Cardiac fibroblast (primary cell): ENCODE measurements around the gene ABO.
"Not testable (repeated sequence)": the region's sequence is repeated elsewhere in the genome, so short reads cannot be mapped to it uniquely, and the experiment has no call there.

ENCODE experiments used
- DNase-seq, 2 donors: peaks; one replicate each; pipeline versions ENCODE4 v3.0.0 to v3.0.0-alpha.2; 2010; ENCODE audit warnings: low read depth in 2 of 2
- H3K4me3 ChIP-seq, 2 donors: replicated peaks in 1 of 2; 1 replicate in 1 of 2; 2 replicates in 1 of 2; pipeline ENCODE4 v1.5.1; 2011; ENCODE audit warnings: low read depth in 2 of 2, low read length in 2 of 2, mild to moderate bottlenecking in 2 of 2, moderate library complexity in 1 of 2
- CTCF ChIP-seq: IDR thresholded peaks from one replicate; pipeline ENCODE4 v1.5.1; 2011; ENCODE audit warnings: low read depth, mild to moderate bottlenecking, low read length, inconsistent platforms

Gene ABO

GRCh38 chr9:133205996-133206931, 68.7 kb downstream of the ABO start:
- TF ChIP-seq CTCF: no peak
- H3K4me3 ChIP-seq: no peak overlapping the region
- no peak for DNase-seq

DNA sequence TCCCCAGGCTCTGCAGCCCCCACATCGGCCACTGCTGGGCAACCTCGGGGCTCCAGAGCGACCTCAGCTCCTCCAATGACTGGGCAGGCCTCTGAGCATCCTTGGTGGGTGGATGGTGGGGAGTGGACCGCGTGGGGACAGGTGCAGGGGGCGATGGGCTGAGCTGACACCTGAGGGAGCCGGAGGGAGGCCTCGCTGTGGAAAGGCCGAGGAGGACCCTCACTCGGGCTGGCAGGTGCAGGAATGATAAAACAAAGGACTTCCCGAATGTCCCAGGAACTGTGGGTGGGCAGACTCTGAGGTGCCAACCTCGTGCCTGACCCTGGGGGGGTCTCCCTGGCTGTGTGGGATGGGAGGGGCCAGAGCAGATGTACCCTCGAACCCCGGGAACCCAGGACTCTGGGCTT, 69.5 kb downstream of the ABO start:
- DNase-seq, H3K4me3 ChIP-seq: not testable (repeated sequence)
